ENCODE measurements around the gene YDJC.

The YDJC gene

DNA sequence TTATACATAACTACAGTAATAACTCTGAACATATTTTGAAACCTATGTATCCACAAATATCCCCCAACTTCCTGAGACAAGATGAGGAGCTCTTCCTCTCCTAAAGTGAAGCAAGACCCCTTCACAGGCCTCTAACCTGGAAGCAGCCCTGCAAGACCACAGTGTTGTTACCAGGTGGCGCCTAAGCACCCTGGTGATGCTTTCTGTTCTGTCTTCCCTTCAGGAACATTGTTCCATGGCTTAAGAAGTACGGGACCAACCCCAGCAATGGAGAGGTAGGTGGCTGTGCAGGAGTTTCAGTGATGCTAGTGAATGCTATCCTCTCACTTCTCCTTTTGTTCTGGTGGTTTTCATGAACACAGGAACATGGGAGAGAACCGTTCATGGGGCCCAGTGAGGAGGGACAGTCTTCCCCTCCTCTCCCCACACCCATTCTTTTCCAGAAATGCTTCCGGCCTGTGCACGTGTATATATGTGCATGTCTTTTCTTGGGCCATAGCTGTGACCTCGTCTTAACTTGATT lies 42.3 kb upstream of the YDJC start:
- H3K27ac ChIP-seq: no peak overlapping the region
- TF ChIP-seq, protein P1, sequence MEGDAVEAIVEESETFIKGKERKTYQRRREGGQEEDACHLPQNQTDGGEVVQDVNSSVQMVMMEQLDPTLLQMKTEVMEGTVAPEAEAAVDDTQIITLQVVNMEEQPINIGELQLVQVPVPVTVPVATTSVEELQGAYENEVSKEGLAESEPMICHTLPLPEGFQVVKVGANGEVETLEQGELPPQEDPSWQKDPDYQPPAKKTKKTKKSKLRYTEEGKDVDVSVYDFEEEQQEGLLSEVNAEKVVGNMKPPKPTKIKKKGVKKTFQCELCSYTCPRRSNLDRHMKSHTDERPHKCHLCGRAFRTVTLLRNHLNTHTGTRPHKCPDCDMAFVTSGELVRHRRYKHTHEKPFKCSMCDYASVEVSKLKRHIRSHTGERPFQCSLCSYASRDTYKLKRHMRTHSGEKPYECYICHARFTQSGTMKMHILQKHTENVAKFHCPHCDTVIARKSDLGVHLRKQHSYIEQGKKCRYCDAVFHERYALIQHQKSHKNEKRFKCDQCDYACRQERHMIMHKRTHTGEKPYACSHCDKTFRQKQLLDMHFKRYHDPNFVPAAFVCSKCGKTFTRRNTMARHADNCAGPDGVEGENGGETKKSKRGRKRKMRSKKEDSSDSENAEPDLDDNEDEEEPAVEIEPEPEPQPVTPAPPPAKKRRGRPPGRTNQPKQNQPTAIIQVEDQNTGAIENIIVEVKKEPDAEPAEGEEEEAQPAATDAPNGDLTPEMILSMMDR (IDR thresholded peaks at IDR 0.05): no peak
- no peak overlapping the region for H3K4me3 ChIP-seq
- DNase-seq (ENCODE audit: low spot score): no peak

DNA sequence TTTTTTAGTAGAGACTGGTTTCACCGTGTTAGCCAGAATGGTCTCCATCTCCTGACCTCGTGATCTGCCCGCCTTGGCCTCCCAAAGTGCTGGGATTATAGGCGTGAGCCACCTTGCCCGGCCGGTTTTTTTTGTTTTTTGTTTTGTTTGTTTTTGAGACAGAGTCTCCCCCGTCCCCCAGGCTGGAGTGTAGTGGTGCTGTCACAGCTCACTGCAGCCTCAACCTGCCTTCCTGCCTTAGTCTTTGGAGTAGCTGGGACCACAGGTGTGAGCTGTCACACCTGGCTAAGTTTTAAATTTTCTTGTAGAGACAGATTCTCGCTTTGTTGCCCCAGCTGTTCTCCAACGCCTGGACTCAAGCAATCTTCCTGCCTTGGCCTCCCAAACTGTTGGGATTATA lies 39.2 kb upstream of the YDJC start:
- H3K4me3 ChIP-seq: no peak overlapping the region
- TF ChIP-seq, protein P1 (IDR thresholded peaks at IDR 0.05): no peak
- H3K27ac ChIP-seq: no peak overlapping the region
- DNase-seq (ENCODE audit: low spot score): no peak

DNA sequence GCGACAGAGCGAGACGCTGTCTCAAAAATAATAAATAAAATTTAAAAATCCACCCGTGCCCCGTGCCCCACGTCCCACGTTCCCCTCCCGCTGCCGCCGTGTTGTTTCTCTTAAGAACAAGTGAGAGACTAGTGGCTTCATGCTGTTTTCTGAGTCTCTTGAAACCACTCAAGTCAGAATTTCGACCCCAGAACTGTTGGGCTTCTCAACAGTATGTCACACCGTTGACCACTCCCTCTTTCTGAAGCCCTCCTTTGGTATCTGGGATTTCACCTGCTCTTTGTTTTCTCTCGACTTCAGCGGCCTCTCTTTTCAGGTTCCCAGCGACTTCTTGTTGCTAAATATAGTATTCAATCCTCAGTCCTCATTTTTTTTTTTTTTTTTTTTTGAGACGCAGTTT lies 37.0 kb upstream of the YDJC start:
- TF ChIP-seq, protein P1 (IDR thresholded peaks at IDR 0.05): no peak
- H3K4me3 ChIP-seq: peak overlapping the region; percentile 85
- H3K27ac ChIP-seq: no peak overlapping the region

DNA sequence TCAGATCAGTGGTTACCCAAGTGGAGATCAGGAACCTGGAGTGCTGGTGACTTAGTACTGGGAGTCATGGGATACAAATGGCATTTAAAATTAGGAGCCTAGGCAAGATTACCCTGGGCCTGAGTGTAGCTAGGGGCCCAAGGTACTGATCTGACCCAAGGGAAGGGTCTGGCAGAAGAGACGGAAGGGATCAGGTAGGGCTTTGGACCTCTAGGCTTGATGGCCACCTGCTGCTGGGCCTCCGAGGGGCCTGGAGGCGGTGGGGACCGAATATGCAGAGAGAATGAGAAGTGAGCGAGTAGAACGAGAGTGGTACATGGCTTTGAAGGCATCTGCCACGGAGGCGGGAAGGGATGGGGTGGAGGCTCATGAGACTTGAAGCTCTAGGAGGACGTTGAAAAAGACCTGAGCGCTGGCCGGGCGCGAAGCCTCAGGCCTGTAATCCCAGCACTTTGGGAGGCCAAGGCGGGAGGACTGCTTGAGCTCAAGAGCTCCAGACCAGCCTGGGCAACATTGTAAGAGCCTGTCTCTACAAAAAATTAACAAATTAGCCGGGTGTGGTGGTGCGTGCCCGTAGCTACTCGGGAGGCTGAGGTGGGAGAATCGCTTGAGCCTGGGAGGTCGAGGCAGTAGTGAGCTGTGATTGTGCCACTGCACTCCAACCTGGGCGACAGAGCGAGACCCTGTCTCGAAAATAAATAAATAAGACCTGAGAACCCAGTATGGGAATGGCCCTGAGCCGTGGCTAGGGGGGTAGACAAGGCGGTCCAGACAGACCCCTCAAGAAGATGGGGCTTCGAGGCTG lies 35.4 kb upstream of the YDJC start:
- TF ChIP-seq, protein P1 (IDR thresholded peaks at IDR 0.05): no peak
- Histone ChIP-seq H3K4me3 (peak overlapping the region; percentile 85), H3K27ac (peak overlapping the region; percentile 88 to 94)
- DNase-seq (ENCODE audit: low spot score): no peak

More for the DNA sequence above, 37.0 kb upstream of the YDJC start:
- no peak for DNase-seq (ENCODE audit: low spot score)

DNA sequence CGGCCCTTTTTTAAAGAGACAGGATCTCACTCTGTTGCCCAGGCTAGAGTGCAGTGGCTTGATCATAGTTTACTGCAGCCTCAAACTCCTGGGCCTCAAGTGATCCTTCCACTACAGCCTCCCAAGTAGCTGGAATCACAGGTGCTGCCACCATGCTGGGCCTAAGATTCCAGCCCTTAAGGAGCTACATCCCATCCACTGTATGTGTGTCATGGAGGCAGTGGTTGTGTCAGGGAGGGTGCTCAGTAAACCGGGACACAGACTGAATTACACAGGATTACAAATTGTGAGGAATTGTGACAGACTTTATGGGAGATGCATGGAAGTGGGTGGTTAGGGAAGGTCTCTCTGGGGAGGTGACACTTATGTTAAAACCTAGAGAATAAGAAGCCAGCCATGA lies 33.9 kb upstream of the YDJC start:
- H3K27ac ChIP-seq: no peak overlapping the region
- TF ChIP-seq, protein P1 (IDR thresholded peaks at IDR 0.05): no peak
- H3K4me3 ChIP-seq: no peak overlapping the region
- DNase-seq (ENCODE audit: low spot score): no peak

DNA sequence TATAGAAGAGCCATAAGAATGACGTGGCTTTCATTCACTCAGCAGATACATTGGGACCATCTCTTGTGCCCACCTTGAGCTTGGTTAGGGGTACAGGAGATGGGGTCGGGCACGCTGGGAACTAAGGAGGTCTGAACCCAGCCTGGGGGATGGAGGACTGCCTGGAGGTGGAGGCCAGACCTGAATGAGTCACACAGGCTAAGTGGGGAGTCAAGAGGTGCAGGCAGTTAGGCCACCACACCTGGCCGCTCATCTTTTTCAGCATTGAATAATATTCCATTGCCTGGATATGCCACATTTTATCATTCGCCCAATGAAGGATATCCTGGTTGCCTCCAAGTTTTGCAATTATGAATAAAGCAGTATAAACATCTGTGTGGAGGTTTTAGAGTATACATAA lies 32.2 kb upstream of the YDJC start:
- no peak for DNase-seq (ENCODE audit: low spot score)
- Histone ChIP-seq H3K27ac (no peak overlapping the region), H3K4me3 (no peak overlapping the region)
- TF ChIP-seq, protein P1 (IDR thresholded peaks at IDR 0.05): no peak

DNA sequence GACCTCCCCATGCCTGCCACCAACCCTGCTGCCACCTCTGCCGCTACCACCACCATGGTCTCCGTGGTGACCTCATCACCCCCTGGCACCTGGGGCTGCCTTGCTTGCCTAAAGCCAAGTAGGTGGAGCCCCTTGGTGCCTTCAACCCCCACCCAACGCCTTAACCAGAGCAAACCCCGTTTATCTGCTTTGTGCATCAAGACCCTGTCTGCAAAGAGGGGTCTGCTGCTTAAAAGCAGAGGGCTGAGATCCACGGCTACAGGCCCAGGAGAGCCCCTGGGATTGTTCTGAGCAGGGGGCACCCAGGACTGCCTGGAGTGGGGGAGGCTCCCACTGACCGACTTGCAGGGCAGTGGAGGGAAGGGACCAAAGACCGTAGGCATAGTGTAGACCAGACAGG lies 31.1 kb upstream of the YDJC start:
- Histone ChIP-seq H3K4me3 (no peak overlapping the region), H3K27ac (no peak overlapping the region)
- DNase-seq (ENCODE audit: low spot score): no peak
- TF ChIP-seq, protein P1 (IDR thresholded peaks at IDR 0.05): no peak

Measured in coronary artery (tissue), 2 donors.